ENCODE results near the gene C3orf22.
A peak's percentile ranks its signal among the peaks of the same experiment; 100 is the strongest.

C3orf22 gene, protein sequence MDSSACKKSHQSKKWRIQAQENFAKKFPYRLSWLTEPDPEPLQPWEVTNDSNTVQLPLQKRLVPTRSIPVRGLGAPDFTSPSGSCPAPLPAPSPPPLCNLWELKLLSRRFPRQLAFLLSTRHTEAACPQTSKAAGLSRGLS

GRCh38 chr3:126558336-126559071 lies at the start of gene C3orf22:
C3orf22 (minus strand) TSS chr3:126558932; CDS start chr3:126553390, 5,542 bp downstream.
- no peak within 1 kb of the TSS for H3K9ac ChIP-seq (ENCODE audit: low read depth, low read length)
- no peaks in the 10 kb centered on the region for H3K79me2 ChIP-seq (ENCODE audit: insufficient read depth, low read length)
- no peaks in the 10 kb centered on the region for H3K9me3 ChIP-seq (ENCODE audit: insufficient read depth, low read length, severe bottlenecking)
- ATAC-seq (ENCODE audit: insufficient read depth, low read depth) (no peak), DNase-seq (peak; percentile 0)
- H2AFZ ChIP-seq (ENCODE audit: low read depth, low read length): no peak within 1 kb of the TSS
- no peak within 1 kb of the TSS for H3K4me3 ChIP-seq (ENCODE audit: low read depth in 1 of 2, low read length in 2 of 2)
- H3K4me1 ChIP-seq (ENCODE audit: insufficient read depth, low read length): no peaks in the 10 kb centered on the region
- no peak within 1 kb of the TSS for H3K4me2 ChIP-seq (ENCODE audit: insufficient read depth, low read length)
- no peaks in the 10 kb centered on the region for H3K27me3 ChIP-seq (ENCODE audit: insufficient read depth, low read length, poor library complexity)
- no peaks in the 10 kb centered on the region for H3K36me3 ChIP-seq (ENCODE audit: insufficient read depth, low read length)
- no peaks in the 10 kb centered on the region for H4K20me1 ChIP-seq (ENCODE audit: insufficient read depth, low read length)
- H3K27ac ChIP-seq (ENCODE audit: low read length): no peak within 1 kb of the TSS
- no peak for TF ChIP-seq CTCF (IDR thresholded peaks at IDR 0.05; ENCODE audit: borderline replicate concordance, extremely low read depth, low read length, poor library complexity, severe bottlenecking)
- no peak for TF ChIP-seq EZH2 (IDR thresholded peaks at IDR 0.05; ENCODE audit: borderline replicate concordance, low read depth, low read length, severe bottlenecking)

DNA sequence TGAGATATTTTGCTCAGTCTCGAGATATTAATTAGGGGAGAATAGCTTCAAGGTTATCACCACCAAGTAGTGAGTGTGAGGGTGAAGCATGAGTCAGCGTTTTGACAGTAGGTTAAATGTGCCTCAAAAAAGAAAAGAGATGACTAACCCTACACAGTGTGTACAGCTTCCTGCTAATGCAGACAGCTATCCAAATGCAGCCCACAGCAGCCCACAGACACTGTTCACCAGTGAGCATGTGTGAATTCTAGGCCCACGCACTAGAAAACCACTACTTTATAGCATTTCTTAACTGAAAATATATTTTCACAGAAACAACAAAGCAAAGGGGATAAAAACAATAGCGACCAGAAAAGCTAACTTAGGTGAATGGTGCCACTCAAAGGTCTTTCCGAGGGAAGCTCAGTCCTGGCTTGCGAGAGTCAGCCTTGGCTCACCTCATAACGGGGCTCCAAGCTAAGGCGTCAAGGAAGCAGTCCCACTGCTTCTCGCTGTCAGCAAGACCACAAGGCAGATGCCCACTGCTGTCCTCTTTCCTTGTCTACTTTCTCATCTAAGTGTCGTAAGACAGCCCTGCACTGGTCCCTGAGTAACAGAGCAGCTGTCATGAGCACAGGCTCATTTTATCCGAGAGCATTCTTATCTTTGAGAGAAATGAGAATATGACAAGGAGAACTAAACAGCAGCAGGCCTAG lies 48.6 kb upstream of the C3orf22 start:
- Histone ChIP-seq H3K27ac (ENCODE audit: low read length) (peak overlapping the region; percentile 63), H2AFZ (ENCODE audit: low read depth, low read length) (no peak overlapping the region), H3K9ac (ENCODE audit: low read depth, low read length) (no peak overlapping the region; the same call in 1 of the 2 replicates), H3K9me3 (ENCODE audit: insufficient read depth, low read length, severe bottlenecking) (no peaks in the 10 kb centered on the region), H3K4me1 (ENCODE audit: insufficient read depth, low read length) (peaks cover 25% of the 10 kb centered on the region), H3K36me3 (ENCODE audit: insufficient read depth, low read length) (peaks cover 7% of the 10 kb centered on the region; the same call in 1 of the 2 replicates), H3K4me3 (ENCODE audit: low read depth in 1 of 2, low read length in 2 of 2) (no peak overlapping the region), H3K79me2 (ENCODE audit: insufficient read depth, low read length) (no peaks in the 10 kb centered on the region), H3K27me3 (ENCODE audit: insufficient read depth, low read length, poor library complexity) (no peaks in the 10 kb centered on the region), H3K4me2 (ENCODE audit: insufficient read depth, low read length) (no peak overlapping the region), H4K20me1 (ENCODE audit: insufficient read depth, low read length) (no peaks in the 10 kb centered on the region)
- DNase-seq: peak; percentile 46
- no peak for TF ChIP-seq CTCF (IDR thresholded peaks at IDR 0.05; ENCODE audit: borderline replicate concordance, extremely low read depth, low read length, poor library complexity, severe bottlenecking)
- no peak for TF ChIP-seq EZH2 (IDR thresholded peaks at IDR 0.05; ENCODE audit: borderline replicate concordance, low read depth, low read length, severe bottlenecking)
- peak; percentile 97 for ATAC-seq (ENCODE audit: insufficient read depth, low read depth)

DNA sequence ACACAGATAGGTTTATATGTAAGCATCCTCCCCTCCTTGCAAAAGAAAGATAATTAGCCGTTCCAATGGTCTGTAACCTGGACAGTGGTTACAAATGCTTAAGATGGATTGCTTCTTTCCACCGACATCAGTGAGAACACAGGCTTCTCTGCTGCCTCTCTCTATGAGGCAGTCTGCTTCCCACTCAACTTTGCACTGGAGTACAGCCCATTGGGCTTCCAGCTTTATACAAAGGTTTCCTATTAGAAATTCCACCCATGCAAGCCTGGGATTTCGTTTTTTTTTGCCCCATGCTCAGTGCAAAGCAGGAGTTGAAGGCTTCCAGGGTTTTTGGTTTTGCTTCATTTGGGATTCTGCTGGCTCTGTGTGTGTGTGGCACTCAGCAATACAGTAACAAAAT lies 47.3 kb upstream of the C3orf22 start:
- Histone ChIP-seq H3K36me3 (ENCODE audit: insufficient read depth, low read length) (peaks cover 7% of the 10 kb centered on the region; the same call in 1 of the 2 replicates), H3K4me1 (ENCODE audit: insufficient read depth, low read length) (peaks cover 13% of the 10 kb centered on the region), H4K20me1 (ENCODE audit: insufficient read depth, low read length) (no peaks in the 10 kb centered on the region), H3K27me3 (ENCODE audit: insufficient read depth, low read length, poor library complexity) (no peaks in the 10 kb centered on the region), H3K79me2 (ENCODE audit: insufficient read depth, low read length) (no peaks in the 10 kb centered on the region), H3K27ac (ENCODE audit: low read length) (no peak overlapping the region), H3K4me2 (ENCODE audit: insufficient read depth, low read length) (no peak overlapping the region), H3K9ac (ENCODE audit: low read depth, low read length) (no peak overlapping the region), H3K4me3 (ENCODE audit: low read depth in 1 of 2, low read length in 2 of 2) (no peak overlapping the region), H2AFZ (ENCODE audit: low read depth, low read length) (no peak overlapping the region), H3K9me3 (ENCODE audit: insufficient read depth, low read length, severe bottlenecking) (no peaks in the 10 kb centered on the region)
- no peak for ATAC-seq (ENCODE audit: insufficient read depth, low read depth)
- no peak for TF ChIP-seq CTCF (IDR thresholded peaks at IDR 0.05; ENCODE audit: borderline replicate concordance, extremely low read depth, low read length, poor library complexity, severe bottlenecking)
- no peak for TF ChIP-seq EZH2 (IDR thresholded peaks at IDR 0.05; ENCODE audit: borderline replicate concordance, low read depth, low read length, severe bottlenecking)
- no peak for DNase-seq
